NB4 (cell line): ENCODE results near the gene PTPN20.

Experiments
- DNase-seq: peaks from one replicate; pipeline ENCODE4 v3.0.0; 2010; ENCODE audit warnings: low read depth
- H3K4me3 ChIP-seq: one replicate; pipeline ENCODE4 v1.5.1; 2011; ENCODE audit warnings: mild to moderate bottlenecking, low read depth, low read length, moderate library complexity
- MYC ChIP-seq: IDR thresholded peaks from 2 replicates; pipeline ENCODE4 v1.6.1; 2011; ENCODE audit warnings: low read depth, low read length
- POLR2A ChIP-seq: IDR thresholded peaks from 2 replicates; pipeline ENCODE4 v1.6.1; 2011; ENCODE audit warnings: mild to moderate bottlenecking; ENCODE audit not compliant: insufficient read length; ENCODE audit errors: extremely low read depth
- TF ChIP-seq, protein P1 (sequence below): IDR thresholded peaks from 2 replicates; pipeline ENCODE4 v1.6.1; 2011; ENCODE audit warnings: low read depth, low read length
- TF ChIP-seq, protein P2 (sequence below): IDR thresholded peaks from one replicate; pipeline ENCODE4 v1.5.1; 2012; ENCODE audit warnings: low read depth, low read length

The PTPN20 gene

DNA sequence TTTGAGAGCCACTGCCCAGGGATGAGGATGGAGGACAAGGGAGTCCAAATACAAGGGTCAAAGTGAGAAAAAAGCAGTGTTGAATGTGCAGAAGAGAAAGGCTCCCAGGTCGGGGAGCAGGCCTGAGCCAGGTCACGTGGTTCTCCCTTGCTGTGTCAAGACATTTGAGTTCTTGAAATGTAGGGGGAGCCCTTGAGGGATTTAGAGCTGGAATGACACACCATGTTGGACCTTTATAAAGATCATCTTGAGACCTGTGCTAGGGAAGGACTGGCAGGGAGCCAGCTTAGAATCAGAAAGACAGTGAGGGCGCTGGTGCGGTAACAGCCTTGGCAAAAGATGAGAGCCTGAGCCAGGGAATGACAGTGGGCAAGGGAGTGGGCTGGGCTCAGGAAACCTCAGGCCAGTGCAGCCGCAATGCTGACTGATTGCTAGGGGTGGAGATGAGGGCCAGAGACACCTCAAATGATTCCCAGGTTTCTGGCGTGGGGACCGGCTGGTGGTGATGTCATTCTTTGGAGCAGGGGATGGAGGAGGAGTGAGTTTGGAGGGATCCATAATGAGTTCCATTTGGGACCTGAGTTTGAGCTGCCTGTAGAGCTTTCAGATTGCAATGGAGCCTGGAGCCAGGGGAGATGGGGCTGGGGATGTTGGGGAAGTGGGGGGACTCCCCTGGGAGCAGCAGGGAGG lies 120.1 kb downstream of the PTPN20 start:
- no peak overlapping the region for H3K4me3 ChIP-seq
- peak; percentile 37 for DNase-seq
- no peak for TF ChIP-seq MYC
- TF ChIP-seq POLR2A: no peak
- TF ChIP-seq, protein P1, sequence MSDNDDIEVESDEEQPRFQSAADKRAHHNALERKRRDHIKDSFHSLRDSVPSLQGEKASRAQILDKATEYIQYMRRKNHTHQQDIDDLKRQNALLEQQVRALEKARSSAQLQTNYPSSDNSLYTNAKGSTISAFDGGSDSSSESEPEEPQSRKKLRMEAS: no peak
- TF ChIP-seq, protein P2, sequence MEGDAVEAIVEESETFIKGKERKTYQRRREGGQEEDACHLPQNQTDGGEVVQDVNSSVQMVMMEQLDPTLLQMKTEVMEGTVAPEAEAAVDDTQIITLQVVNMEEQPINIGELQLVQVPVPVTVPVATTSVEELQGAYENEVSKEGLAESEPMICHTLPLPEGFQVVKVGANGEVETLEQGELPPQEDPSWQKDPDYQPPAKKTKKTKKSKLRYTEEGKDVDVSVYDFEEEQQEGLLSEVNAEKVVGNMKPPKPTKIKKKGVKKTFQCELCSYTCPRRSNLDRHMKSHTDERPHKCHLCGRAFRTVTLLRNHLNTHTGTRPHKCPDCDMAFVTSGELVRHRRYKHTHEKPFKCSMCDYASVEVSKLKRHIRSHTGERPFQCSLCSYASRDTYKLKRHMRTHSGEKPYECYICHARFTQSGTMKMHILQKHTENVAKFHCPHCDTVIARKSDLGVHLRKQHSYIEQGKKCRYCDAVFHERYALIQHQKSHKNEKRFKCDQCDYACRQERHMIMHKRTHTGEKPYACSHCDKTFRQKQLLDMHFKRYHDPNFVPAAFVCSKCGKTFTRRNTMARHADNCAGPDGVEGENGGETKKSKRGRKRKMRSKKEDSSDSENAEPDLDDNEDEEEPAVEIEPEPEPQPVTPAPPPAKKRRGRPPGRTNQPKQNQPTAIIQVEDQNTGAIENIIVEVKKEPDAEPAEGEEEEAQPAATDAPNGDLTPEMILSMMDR: peak; percentile 16

DNA sequence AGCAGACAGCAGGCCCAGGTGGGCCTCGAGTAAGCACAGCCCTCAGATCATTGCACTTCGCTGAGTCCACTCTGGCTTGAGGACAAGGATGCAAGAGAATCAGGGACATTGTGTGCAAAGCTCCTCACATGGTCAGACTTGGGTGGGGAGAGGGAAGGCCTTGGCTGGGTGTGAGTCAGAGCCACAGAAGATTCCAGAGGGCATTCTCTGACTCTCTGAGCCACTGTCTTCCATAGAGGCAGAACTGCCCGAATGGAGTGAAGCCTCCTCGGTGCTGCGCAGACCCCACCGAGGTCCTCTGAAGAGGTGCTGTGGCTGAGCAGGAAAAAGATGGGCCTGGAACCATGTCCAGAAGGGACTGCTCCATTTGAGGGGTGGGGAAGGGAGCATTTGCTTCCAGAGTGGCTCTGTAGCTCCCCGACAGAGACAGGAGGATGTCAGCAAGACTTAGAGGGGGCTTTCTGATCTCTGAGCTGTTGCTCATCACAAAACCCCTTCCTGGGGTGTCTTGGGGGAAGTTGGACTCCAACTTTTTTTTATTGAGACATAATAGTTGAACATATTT lies 120.8 kb downstream of the PTPN20 start:
- no peak for DNase-seq
- H3K4me3 ChIP-seq: no peak overlapping the region
- TF ChIP-seq, protein P2: no peak
- TF ChIP-seq, protein P1: no peak
- TF ChIP-seq POLR2A: no peak
- no peak for TF ChIP-seq MYC

DNA sequence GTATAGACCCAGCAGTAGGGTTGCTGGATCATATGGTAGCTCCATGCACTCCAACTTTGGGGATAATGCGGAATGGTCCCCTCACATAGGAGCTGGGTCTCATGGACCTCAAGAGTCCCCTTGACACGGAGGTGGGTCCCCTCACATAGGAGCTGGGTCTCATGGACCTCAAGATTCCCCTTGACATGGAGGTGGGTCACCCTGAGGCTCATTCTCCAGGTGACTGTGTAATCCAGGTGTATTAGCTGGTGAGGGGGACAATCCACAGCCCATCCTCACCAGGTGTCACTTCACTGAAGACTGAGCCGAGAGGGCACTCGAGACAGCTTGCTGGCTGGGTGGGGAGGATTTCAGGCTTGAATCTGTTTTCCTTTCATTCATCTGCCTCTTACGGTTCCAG lies 121.9 kb downstream of the PTPN20 start:
- DNase-seq: no peak
- TF ChIP-seq MYC: no peak
- TF ChIP-seq, protein P1: no peak
- no peak for TF ChIP-seq POLR2A
- TF ChIP-seq, protein P2: no peak
- H3K4me3 ChIP-seq: no peak overlapping the region

DNA sequence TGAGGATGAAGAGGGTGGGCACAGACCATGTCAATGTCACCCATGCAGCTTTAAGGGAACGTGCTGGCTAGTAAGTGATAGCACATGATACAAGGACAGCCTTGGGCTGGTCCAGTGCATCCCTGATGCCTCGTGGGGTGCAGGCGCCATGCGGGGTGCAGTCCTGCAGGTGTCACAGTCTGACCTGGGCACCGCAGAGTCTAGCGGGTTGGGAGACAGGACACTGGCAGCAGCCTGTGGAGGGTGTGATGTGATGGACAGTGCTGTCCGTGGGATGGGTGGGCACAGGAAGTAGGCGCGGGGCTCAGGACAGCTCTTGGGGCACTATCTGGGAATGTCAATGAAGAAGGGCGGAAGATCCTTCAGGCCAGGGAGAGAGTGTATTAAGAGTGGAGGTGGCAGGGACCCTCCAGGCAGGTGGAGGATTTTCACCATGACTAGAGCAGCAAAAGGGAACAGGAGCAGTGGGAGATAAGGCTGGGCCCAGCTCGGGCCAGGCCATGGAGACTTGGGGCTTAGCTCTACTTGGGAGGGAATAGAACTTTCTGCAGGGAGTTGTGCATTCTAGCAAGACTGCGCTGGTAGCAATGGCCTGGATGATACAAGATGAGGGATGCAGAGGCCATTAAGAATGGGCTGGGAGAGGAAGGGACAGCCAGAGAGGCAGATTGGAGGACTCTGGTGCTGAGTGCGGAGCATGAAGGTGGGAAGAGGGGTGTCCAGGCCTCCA lies 122.5 kb downstream of the PTPN20 start:
- TF ChIP-seq MYC (no peak), POLR2A (no peak)
- TF ChIP-seq, protein P2: no peak
- TF ChIP-seq, protein P1: no peak
- no peak overlapping the region for H3K4me3 ChIP-seq
- no peak for DNase-seq

DNA sequence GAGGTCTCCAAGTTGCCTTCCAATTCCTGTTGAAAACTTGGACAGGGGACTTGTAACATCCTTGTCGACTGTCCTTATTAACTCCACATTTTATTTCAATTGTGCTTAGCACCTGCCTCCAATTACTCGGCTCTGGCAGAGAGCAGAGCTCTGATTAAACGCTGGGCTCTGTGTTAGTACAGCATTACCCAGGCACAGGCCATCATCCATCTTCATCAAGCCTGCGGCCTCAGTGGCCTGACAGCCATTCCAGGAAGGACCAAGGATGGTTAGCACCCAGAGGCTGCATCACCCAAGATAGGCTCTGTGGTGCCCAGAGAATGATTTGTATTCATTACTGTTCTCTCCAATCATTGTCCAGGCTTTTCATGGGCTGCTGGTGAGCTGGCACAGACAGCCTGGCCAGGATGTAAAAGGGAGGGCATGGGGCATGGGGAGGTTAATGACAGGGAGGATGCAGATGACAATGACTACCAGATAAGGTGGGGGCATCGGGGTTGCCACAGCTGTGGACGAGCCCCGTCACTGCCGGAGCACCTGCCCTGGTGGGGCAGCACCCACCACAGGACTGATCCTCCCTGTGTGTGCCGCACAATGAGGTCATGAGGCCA lies 123.3 kb downstream of the PTPN20 start:
- no peak for TF ChIP-seq POLR2A
- TF ChIP-seq MYC: no peak
- TF ChIP-seq, protein P1: no peak
- TF ChIP-seq, protein P2: no peak
- no peak overlapping the region for H3K4me3 ChIP-seq
- no peak for DNase-seq
